GM19023 (cell line): ENCODE data around the gene PHTF2.
"Not testable (repeated sequence)": the region's sequence is repeated elsewhere in the genome, so short reads cannot be mapped to it uniquely, and the experiment has no call there.

Source experiments
- ATAC-seq: cut with Tn5 transposase; IDR thresholded peaks from one replicate; pipeline ENCODE4 v1.9.1; 2021; ENCODE audit warnings: mild to moderate bottlenecking, moderate library complexity; ENCODE audit not compliant: unreplicated experiment

The PHTF2 gene

DNA sequence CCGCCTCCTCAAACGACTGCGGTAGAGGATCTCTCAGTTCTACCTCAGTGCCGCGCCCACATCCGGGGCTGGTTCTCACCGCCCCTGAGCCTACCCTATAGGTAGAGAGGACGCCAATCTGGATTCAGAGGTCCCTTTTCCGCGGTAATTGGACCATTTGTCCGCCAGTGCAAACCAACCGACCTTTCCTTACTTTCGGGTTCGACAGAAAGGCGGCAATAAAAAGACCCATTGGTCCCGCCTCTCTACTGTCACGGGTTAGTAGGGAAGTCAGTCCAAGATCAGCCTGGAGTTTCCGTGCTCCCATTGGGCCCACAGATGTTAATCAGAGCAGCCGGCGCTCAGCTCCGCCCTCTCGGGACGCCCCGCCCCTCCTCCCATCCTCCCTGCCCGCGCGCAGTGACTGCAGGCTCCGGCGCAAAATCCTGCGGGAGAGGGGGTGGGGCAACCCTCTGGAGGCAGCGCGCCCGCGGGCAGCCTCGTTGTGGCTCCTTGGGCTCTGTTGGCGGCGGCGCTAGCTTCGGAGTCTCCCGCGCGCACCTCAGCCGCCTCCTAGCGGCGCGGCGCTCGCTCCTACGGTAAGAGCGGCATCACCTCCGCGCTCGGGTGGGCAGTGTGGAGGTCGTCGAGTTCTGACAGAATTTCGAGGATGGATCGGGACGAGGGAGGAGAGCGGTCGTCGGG, at the start of gene PHTF2, which contains the start of gene TMEM60:
PHTF2 (plus strand) TSS at position 380 of the 684 bp plus-strand sequence.
TMEM60 (minus strand) TSS at position 41 of the 684 bp plus-strand sequence. CDS start 4,061 bp downstream, outside the sequence.
- ATAC-seq: peak; percentile 92

- no peak for ATAC-seq
Measured at GRCh38 chr7:77752016-77752415, 46.6 kb upstream of the PHTF2 start.

DNA sequence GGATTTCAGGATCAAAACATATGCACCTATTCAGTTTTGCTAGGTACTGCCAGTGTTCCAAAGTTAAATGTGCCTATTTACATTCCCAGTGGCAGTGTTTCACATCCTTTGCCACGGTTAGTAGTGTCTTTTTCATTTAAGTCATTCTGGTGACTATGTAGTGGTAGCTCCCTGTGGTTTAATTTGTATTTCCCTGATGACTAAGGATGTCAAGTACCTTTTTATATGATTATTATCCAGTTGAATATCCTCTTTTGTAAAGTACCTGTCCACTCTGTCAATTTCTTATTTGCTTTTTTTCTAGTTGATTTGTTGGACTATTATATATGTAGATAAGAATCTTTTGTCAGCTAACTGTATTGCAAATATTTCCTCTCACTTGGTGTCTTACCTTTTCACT, 45.4 kb upstream of the PHTF2 start:
- ATAC-seq: no peak

GRCh38 chr7:77757589-77757988, 41.0 kb upstream of the PHTF2 start:
- ATAC-seq: peak; percentile 97

DNA sequence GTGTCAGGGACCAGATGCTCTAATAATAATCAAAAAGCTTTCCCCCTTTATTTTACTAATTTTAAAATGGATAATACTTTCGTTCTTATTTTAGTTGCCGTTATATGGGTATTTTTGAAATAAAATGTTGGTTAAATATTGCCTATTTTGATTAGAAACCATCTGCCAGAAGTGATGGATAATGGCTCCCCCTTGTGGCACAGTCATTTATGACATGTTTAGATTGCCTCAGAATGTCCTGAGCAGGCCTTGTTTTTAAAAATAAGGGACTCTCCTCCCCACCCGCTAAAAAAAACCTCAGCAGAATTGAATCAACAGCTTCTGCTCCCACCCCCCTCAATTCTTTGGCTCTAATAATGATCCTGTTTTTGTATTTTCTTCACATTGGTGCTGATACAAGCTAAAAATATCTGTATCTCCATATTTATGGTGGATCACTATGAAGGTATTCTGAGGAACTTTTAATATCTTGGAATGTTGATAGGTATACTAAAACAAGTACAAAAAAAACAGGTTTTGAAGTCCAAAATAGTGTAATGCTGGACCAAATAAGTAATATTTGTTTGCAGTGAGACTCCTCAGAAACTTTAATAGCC, 39.2 kb upstream of the PHTF2 start:
- ATAC-seq: no peak

- ATAC-seq: no peak
Measured at GRCh38 chr7:77760809-77761453, 37.6 kb upstream of the PHTF2 start.

DNA sequence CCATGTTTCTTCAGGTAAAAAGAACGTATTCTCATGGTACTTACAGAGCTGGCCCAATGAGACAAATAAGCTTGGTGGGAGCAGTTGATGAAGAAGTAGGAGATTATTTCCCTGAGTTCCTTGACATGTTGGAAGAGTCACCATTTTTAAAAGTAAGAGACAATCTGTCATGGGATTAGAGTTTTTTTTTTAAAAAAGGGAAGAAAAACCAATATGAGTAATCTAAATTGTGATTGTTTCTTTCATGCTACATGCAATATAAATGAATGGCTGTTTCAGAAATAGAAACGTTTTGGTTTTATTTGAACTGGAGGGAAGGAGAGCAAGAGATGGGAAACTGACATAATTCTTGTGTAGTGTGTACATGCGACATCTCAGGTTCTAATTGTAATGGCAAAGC, 33.1 kb upstream of the PHTF2 start:
- no peak for ATAC-seq

DNA sequence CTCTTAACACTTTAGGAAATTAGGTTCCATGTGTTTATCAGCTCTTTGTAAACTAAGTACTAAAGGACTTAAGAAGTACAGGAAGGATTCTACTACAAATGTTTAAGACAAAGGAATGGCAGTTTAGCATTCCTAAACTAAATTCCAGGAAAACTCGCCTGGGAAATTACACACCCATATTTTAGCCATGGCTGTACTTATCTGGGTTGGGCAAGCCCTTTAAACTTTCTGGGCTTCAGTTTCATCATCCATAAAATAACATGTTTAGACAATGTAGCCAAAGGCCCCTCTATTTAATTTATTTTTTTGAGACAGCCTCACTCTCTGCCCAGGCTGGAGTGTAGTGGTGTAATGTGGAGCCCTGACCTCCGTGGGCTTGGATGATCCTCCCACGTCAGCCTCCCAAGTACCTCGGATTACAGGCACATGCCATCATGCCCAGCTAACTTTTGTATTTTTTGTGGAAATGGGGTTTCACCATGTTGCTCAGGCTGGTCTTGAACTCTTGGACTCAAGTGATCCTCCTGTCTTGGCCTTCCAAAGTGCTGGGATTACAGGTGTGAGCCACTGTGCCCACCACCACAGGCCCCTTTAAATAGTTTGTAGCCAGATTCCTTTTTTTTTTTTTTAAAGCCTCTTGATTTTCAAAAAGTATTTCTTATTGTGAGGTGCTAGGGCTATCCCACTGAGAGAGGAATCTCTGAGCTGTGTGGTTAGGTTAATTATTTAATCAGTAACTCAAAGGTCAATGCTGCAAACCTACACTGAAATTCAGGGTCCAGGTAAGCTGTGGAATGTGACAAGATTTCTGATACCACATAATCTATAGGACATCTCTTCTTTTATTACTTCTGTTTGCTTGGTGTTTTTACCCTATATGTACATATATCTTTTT, 32.4 kb upstream of the PHTF2 start:
- ATAC-seq: no peak

GRCh38 chr7:77766801-77767605, 31.6 kb upstream of the PHTF2 start:
- ATAC-seq: no peak

- ATAC-seq: no peak
Measured at GRCh38 chr7:77770316-77770715, 28.3 kb upstream of the PHTF2 start.

- ATAC-seq: no peak
Measured at GRCh38 chr7:77771901-77772300, 26.7 kb upstream of the PHTF2 start.

DNA sequence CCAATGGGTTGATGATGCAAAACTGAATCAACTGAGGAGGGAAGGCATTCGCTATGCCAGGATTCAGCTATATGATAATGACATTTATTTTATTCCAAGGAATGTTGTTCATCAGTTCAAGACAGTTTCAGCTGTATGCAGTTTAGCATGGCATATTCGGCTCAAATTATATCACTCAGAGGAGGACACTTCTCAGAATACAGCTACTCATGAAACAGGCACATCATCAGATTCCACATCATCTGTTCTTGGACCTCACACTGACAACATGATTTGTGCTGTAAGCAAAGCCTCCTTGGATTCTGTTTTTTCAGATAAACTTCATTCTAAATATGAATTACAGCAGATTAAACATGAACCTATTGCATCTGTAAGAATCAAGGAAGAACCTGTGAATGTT, 20.0 kb upstream of the PHTF2 start:
- ATAC-seq: no peak

GRCh38 chr7:77782383-77782782, 16.2 kb upstream of the PHTF2 start:
- no peak for ATAC-seq

GRCh38 chr7:77783111-77783510, 15.5 kb upstream of the PHTF2 start:
- ATAC-seq: no peak

GRCh38 chr7:77783545-77783944, 15.0 kb upstream of the PHTF2 start:
- no peak for ATAC-seq

DNA sequence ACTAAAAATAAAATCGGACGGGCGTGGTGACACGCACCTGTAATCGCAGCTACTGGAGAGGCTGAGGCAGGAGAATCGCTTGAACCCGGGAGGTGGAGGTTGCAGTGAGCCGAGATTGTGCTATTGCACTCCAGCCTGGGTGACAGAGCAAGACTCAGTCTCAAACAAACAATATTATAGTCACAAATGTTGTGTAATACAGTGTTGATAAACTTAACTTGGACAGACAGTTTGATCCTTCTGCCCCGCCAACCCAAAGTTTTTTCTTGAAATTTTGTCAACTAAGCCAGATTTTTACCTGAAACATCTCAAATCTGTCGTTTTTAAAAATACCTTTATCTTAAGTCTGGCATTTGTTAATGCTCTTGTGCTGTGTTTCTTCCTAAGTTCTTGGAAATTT, 14.1 kb upstream of the PHTF2 start:
- ATAC-seq: not testable (repeated sequence)

DNA sequence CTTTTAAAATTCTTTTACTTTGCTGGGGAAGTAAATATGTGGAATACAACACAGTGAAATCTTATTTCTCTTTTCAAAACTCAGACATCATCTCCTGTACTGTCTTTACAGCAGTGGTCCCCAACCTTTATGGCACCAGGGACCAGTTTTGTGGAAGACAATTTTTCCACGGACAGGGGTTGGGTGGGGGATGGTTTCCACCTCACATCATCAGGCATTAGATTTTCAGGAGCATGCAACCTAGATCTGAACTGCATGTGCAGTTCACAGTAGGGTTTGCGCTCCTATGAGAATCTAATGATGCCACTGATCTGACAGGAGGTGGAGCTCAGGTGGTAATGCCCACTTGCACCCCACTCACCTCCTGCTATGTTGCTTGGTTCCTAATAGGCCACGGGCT, 12.6 kb upstream of the PHTF2 start:
- no peak for ATAC-seq

GRCh38 chr7:77786741-77787140, 11.8 kb upstream of the PHTF2 start:
- no peak for ATAC-seq

DNA sequence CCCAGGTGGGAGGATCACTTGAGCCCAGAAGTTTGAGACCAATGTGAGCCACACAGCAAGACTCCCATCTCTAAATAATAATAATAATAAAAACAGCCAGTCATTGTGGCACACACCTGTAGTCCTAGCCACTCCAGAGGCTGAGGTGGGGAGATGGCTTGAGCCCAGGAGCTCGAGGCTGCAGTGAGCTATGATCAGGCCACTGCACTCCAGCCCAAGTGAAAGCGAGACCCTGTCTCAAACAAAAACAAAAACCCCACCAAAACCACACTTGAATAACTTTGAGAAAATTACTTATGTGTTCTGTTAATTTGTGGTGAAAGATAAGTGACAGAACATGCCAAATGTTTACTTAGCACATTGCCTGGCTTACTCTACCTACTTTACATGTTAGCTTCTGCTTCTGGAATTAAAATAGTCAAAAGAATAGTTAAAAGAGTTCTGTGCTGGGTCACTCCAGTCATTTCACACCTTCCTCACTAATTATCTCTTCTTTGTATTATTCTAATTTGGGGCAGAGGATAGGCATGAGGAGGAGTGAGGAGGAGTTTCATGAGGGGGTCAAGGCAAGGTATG, 10.2 kb upstream of the PHTF2 start:
- ATAC-seq: peak; percentile 52

DNA sequence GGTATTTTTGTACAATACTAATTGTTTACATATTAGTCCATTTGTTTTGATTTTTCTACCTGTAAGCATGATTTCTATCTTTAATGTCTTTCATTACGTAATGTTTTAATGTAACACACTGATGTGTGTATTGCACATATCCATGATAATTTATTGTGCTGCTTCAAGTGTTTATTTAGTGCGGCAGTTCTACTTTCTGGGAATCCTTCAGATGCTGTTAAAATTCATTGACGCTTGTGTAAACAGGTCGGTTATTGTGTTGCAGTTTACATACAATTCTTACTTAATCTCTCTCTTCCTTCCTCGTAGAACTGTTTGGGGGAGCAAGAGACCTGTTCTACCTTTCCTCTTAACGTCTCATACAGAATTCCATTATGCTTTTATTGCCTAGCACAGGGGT, 7.2 kb upstream of the PHTF2 start:
- no peak for ATAC-seq
